Cardiac fibroblast (primary cell): ENCODE measurements around the gene DIP2B.
A peak's percentile ranks its signal among the peaks of the same experiment; 100 is the strongest.

Experiments used
- DNase-seq, 2 donors: peaks; one replicate each; pipeline versions ENCODE4 v3.0.0 to v3.0.0-alpha.2; 2010; ENCODE audit warnings: low read depth in 2 of 2
- H3K4me3 ChIP-seq, 2 donors: replicated peaks in 1 of 2; 1 replicate in 1 of 2; 2 replicates in 1 of 2; pipeline ENCODE4 v1.5.1; 2011; ENCODE audit warnings: low read depth in 2 of 2, low read length in 2 of 2, mild to moderate bottlenecking in 2 of 2, moderate library complexity in 1 of 2
- CTCF ChIP-seq: IDR thresholded peaks from one replicate; pipeline ENCODE4 v1.5.1; 2011; ENCODE audit warnings: low read depth, mild to moderate bottlenecking, low read length, inconsistent platforms

DIP2B gene

DNA sequence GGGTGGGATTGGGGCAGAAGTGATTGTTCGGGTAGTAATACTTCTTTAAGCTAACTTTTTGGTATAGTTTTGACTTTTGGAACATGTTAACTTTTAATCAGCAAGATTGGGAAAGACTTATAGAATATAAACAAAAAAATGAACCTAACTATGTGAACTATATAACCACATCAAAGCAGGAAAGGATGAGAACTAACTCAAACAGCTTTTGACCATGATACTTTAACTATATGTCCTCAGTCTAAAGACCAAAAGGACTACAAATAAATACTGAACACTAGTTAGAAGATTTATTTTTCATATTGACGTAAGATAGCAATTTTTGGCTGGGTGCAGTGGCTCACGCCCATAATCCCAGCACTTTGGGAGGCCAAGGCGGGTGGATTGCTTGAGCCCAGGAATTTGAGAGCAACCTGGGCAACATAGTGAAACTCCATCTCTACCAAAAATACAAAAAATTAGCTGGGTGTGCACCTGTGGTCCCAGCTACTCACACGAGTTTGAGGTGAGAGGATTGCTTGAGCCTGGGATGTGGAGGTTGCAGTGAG is 150.7 kb downstream of the DIP2B start:
- no peak overlapping the region for H3K4me3 ChIP-seq
- TF ChIP-seq CTCF = no peak
- DNase-seq = no peak

DNA sequence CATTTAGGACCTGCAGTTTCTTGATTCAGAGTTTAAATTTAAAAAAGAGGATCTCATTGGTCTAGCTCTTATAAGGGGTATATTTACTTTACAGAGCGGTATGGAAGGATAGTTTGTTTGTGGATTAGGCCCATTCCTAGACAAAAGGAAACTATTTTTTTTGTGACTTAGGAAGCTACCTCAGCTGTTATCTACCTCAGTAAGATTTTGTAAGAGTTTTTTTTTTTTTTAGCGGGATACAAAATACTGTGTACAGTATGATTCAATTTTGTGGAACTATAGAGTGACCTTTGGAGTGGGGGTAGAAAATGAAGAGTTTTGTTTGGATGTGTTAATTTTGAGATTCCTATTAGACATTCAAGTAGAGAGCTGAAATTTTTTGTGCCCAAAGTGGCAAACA is 154.5 kb downstream of the DIP2B start:
- H3K4me3 ChIP-seq = no peak overlapping the region
- no peak for TF ChIP-seq CTCF
- no peak for DNase-seq

GRCh38 chr12:50659690-50660424 is 155.1 kb downstream of the DIP2B start:
- TF ChIP-seq CTCF = no peak
- no peak overlapping the region for H3K4me3 ChIP-seq
- no peak for DNase-seq

- H3K4me3 ChIP-seq = no peak overlapping the region
- TF ChIP-seq CTCF = no peak
- no peak for DNase-seq
Observed at GRCh38 chr12:50660425-50660822, 155.6 kb downstream of the DIP2B start.

DNA sequence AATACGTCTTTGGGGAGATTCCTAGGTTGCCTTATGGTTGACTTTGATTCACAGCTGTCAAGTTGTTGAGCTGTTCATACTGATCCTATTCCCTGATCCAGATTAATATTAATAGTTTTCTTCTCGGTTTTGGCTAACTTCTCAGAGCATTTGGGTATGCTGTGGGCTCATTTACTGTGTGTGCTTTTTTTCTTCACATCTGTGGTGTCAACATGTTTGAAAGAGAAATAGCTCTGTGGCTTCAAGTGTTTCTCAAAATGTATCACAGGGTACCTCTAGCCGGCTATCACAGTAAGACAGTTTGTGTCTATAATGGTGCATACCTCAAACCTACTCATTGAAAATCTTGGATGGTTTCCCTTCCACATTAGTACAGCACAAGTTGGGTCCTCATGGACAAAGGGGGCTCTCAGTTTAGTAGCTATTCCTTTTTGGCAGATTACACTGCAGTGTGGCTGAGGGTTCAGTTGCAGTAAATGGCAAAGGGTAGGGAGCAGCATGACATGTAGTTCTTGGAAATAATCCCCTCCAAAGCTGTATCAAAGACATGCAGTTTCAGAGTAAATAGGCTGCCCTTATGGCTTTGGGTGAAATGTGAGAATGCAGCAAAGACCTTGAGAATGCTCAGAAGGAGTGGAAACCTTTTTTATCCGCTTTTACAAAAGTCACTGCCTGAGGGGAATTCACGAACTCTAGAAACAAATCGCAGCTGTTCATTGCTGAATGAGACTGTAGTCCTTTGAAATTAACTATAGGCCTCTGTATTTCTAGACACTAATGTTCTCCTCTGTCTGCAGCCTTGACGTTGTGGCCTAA is 156.7 kb downstream of the DIP2B start:
- no peak for DNase-seq
- no peak overlapping the region for H3K4me3 ChIP-seq
- TF ChIP-seq CTCF = no peak

DNA sequence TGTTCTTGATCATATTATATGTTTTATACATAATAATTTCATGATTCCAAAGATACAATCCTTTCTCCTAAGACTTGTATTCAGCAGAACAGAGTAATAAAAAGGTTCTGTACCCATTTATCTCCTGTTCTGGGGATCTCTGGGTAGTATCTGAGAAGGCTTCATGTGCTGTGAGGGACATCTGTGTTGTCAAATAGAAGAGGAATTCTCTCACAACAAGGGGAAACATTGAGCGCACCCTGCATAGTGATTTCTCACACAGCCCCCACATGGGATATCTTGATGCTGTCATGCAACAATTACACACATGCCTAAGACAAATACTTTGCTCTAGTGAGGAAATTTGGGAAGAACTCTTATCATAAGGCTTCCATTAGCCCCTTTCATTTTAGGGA is 157.3 kb downstream of the DIP2B start:
- H3K4me3 ChIP-seq = no peak overlapping the region
- peak in 1 of 2 donors; percentile 15 for DNase-seq
- no peak for TF ChIP-seq CTCF
